NCI-H2081 treated with DMSO at 0.1 percent for 48 hours (cell line): ENCODE measurements around the gene NTMT1.
"Not testable (repeated sequence)": the region's sequence is repeated elsewhere in the genome, so short reads cannot be mapped to it uniquely, and the experiment has no call there.

ENCODE experiments used
- DNase-seq: peaks from one replicate; lab custom pipeline; 2025; lab: John Stamatoyannopoulos, UW

The NTMT1 gene

GRCh38 chr9:129654554-129655040, 28.6 kb downstream of the NTMT1 start:
- no peak for DNase-seq

DNA sequence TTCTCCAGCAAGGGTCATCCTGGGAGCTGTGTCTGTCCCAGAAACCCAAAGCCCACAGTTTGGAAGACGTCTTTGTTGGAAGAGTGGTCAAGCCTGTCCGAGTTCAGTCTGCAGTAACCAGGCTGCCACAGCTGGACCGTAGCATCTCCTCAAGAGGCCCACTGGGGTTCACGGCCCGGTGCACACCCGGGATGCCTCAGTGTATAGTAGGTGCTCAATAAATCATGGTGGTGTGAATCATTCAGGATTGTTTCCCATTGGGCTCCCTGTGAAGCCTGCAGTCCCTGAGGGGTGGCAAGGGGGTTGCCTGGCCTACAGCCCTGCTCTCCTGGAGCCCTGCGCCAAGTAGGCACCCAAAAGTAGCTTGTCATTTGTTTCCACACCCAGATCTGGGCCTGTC, 29.2 kb downstream of the NTMT1 start:
- no peak for DNase-seq

GRCh38 chr9:129655696-129656095, 29.7 kb downstream of the NTMT1 start:
- no peak for DNase-seq

- DNase-seq, result no peak
These were observed 30.9 kb downstream of the NTMT1 start for GRCh38 chr9:129656795-129657390.

DNA sequence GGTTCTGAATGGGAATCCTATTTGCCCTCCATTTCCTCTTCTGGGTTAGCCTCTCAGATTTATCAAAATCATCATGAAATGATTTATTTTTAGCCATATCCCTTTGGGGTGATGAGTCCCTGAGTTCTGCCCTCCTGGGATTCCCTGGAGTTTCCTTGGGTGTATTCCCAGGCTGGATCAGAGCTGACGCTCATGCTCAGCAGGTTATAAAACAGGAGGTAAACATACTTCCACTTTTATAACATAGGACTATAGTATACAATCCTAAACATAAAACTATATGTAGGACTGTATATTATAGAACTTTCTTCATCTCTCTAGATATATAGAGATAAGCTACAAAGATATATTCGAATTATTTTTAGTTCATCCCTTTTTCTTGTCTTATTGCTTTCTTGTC, 35.1 kb downstream of the NTMT1 start:
- no peak for DNase-seq

DNA sequence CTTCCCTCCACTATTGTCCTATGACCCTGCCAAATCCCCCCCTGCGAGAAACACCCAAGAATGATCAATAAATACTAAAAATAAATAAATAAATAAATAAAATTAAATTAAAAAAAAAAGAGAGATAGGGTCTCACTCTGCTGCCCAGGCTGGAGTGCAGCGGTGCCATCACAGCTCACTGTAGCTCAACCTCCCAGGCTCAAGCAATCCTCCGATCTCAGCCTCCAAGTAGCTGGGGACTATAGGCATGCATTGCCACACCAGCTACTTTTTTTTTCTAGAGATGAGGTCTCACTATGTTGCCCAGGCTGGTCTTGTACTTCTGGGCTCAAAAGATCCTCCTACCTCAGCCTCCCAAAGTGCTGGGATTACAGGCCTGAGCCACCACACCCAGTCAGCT, 36.3 kb downstream of the NTMT1 start:
- not testable (repeated sequence) for DNase-seq

DNA sequence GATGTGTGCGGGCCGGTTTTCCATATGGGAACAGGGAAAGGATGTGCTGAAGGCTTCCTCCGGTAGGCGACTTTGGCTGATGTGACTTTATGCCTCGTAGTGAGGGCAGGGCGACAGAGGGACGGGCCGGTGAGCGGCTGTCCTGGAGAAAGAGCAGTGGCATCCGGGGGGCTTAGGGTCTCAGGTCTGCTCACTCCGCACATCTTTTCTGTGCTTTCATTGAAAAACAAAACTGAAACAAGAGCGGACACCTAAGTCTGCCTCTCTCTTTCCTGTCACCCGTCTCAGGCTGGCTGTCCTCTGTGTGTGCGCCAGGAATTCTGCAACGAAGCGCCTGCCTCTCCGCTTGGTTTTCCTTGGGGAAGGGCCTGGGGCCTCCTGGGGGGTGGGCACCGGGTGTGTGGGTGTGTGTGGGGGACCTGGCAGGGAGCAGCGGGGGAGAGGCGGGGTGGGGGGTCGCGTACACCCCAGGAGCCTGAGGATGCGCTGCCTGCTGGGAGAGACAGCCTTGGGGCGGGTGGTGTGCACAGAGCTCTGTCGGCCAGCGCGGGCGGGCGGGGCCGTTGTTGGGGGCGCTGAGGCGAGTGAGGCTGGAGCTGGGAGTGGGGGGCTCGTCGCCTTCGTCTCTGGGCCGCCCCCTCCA, 38.9 kb downstream of the NTMT1 start:
- no peak for DNase-seq

- DNase-seq, result no peak
These were observed 39.4 kb downstream of the NTMT1 start, which contains the start of gene PRRX2 for GRCh38 chr9:129665389-129665775. PRRX2 (plus strand) TSS chr9:129665647; CDS start chr9:129665868, 221 bp downstream.

GRCh38 chr9:129665814-129666520, 40.0 kb downstream of the NTMT1 start:
- DNase-seq, result no peak

GRCh38 chr9:129666575-129666974, 40.6 kb downstream of the NTMT1 start:
- DNase-seq, result no peak

DNA sequence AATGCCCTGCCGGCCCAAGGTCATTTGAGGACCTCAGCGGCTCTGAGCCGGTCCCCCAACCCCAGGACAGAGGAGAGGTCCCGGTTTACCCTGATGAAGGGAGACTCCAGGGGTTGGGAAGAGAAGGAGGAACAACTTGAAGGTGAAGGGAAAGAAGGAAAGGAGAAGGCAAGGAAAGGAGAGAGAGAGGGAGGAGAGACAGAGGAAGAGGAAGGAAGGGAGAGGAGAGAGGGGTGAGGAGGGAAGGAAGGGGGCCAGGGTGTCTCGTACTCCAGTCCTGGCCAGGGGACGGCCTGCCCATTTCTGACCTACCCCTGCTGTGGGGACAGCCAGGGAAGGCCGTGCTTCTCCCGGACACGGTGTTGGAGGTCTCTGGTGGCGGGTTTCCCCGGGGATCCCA, 41.4 kb downstream of the NTMT1 start:
- no peak for DNase-seq

DNA sequence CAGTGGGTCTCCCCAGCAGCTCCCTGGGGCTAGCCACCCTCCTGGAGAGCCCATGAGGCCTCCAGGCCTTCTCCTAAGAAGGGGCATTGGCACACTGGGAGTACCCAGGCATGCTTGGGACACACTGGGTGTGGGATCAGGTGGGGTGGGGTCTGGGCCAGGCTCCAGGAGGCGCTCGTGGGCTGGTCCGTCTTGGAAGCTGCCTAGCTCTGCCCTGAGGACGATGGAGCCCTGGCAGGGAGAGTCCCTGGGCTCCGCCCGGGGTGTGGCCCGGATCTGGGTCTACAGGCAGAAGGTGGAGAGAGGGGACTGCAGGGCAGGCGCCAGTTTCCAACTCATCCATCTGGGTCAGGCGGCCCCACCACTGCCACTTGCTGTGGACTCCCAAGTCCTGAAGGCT, 41.9 kb downstream of the NTMT1 start:
- no peak for DNase-seq

GRCh38 chr9:129669141-129669718, 43.3 kb downstream of the NTMT1 start:
- DNase-seq, result no peak

DNA sequence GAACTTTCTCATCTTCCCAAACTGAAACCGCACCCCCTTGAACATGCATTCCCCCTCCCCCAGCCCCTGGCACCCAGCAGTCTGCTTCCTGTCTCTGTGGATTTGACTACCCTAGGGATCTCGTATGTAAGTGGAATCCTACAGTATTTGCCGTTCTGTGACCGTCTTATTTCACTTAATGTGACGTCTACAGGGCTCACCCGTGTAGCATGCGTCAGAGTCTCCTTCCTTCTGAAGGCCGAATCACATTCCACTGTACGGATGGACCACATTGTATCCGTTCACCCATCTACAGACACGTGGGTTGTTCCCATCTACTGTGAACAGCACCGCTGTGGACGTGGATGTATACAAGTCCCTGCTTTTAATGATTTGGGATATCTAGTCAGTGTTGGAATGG, 44.0 kb downstream of the NTMT1 start:
- no peak for DNase-seq

DNA sequence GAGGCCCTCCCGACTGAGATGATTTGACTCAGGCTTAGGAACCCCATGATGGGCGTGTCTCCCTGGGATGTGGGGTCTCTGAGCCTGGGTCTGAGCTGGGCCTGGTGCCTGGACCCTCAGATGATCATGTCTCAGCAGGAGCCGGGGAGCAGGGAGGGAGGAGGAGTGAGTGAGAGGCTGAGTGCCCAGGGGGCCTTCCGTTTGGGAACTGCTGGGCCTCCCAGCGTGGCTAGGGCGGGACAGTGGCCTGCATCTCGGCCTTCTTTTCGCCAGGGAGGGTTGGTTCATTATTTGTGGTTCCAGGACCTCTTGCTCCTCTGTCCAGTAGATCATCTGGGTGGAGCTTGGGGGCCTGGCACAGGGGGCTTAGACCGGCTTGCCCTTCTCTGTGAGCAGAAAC, 45.1 kb downstream of the NTMT1 start:
- DNase-seq, result no peak

- no peak for DNase-seq
These were observed 45.6 kb downstream of the NTMT1 start for GRCh38 chr9:129671519-129671918.

- DNase-seq, result no peak
These were observed 46.7 kb downstream of the NTMT1 start for GRCh38 chr9:129672702-129673101.

- no peak for DNase-seq
These were observed 47.6 kb downstream of the NTMT1 start for GRCh38 chr9:129673602-129674001.

DNA sequence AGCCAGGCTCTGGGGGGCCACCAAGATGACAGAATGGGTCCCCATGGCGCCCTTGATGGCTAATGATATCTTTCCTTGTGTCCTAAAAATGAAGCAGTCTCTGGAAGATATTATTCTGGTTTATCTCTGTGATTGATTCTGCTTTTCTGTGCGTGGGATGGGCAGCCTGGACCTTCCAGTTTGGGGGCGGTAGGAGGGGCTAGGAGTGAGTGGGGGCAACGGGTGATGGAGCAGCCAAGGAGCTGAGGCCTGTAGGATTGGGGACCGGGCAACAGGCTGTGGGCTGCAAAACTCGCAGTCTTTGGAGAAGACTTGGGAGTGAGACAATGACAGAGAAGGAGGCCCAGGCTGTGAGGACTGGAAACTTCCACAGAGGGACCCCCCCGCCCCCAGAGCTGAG, 48.3 kb downstream of the NTMT1 start:
- no peak for DNase-seq

GRCh38 chr9:129675620-129676019, 49.7 kb downstream of the NTMT1 start:
- DNase-seq, result no peak

GRCh38 chr9:129676287-129676686, 50.3 kb downstream of the NTMT1 start:
- no peak for DNase-seq

- DNase-seq, result no peak
These were observed 51.0 kb downstream of the NTMT1 start for GRCh38 chr9:129676975-129677374.

DNA sequence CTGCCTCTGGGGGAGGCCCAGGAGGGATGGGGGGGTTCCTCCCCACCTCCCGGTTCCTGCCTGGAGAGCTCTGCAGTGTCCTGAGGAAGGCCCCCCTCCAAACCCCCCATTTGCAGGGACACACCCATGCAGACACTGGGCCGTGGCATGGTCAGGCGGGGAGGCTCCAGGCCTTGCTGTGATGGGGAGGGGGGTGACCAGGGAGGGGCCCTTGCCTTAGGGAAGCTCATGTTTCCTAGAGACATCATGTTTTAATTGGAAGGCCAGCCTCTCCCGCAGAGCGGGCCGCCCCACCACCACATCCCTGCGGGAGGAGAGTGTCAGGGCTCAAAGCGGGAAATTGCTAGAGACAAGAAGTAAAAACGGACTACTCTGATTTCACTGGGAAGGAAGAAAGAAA, 51.5 kb downstream of the NTMT1 start:
- no peak for DNase-seq
